Mesenchymal stem cell (in vitro differentiated cells and primary cell): ENCODE data around the gene SASH1.

Experiments
- DNase-seq: peaks from one replicate; pipeline ENCODE4 v3.0.0-alpha.2; 2013
- H2AFZ ChIP-seq: one replicate; pipeline ENCODE4 v1.6.1; 2013; ENCODE audit warnings: low read depth, mild to moderate bottlenecking, control low read depth, inconsistent platforms, low read length, moderate library complexity
- H2AK5ac ChIP-seq: 2 replicates; pipeline ENCODE4 v1.6.1; 2013; ENCODE audit warnings: low read length, moderate library complexity, mild to moderate bottlenecking, inconsistent platforms; ENCODE audit not compliant: severe bottlenecking
- H2BK120ac ChIP-seq: one replicate; pipeline ENCODE4 v1.6.1; 2013; ENCODE audit warnings: low read depth, mild to moderate bottlenecking, inconsistent platforms, low read length, moderate library complexity
- H2BK12ac ChIP-seq, 2 experiments: one replicate each; pipeline ENCODE4 v1.6.1; 2013; ENCODE audit warnings: inconsistent platforms in 2 of 2, low read length in 2 of 2, mild to moderate bottlenecking in 2 of 2, moderate library complexity in 2 of 2, control low read depth in 1 of 2
- H2BK15ac ChIP-seq: one replicate; pipeline ENCODE4 v1.6.1; 2013; ENCODE audit warnings: mild to moderate bottlenecking, low read depth, inconsistent platforms; ENCODE audit not compliant: poor library complexity, severe bottlenecking
- H2BK5ac ChIP-seq: 2 replicates; pipeline ENCODE4 v1.6.1; 2013; ENCODE audit warnings: low read depth, mild to moderate bottlenecking, low read length, control low read depth, inconsistent platforms; ENCODE audit not compliant: poor library complexity, severe bottlenecking
- H3K14ac ChIP-seq, 2 experiments: one replicate each; pipeline ENCODE4 v1.6.1; 2013; ENCODE audit warnings: inconsistent platforms in 2 of 2, low read length in 2 of 2, control low read depth in 1 of 2, mild to moderate bottlenecking in 1 of 2, moderate library complexity in 1 of 2
- H3K18ac ChIP-seq, 2 experiments: one replicate each; pipeline ENCODE4 v1.6.1; 2013; ENCODE audit warnings: inconsistent platforms in 2 of 2, low read length in 2 of 2, control low read depth in 1 of 2, low read depth in 1 of 2, mild to moderate bottlenecking in 1 of 2
- H3K23ac ChIP-seq, 2 experiments: one replicate each; pipeline ENCODE4 v1.6.1; 2013; ENCODE audit warnings: inconsistent platforms in 2 of 2, low read length in 2 of 2, mild to moderate bottlenecking in 2 of 2, moderate library complexity in 2 of 2, control low read depth in 1 of 2
- H3K27ac ChIP-seq: 2 replicates; pipeline ENCODE4 v1.5.1; 2013; ENCODE audit warnings: mild to moderate bottlenecking, moderate library complexity, low read length, control low read depth, inconsistent platforms; ENCODE audit not compliant: poor library complexity, severe bottlenecking
- H3K27me3 ChIP-seq, 2 experiments: 2 replicates each; pipeline versions ENCODE4 v1.6.1 to v1.7.0; 2013; ENCODE audit warnings: low read length in 2 of 2, mild to moderate bottlenecking in 2 of 2, moderate library complexity in 2 of 2, control low read depth in 1 of 2, inconsistent platforms in 1 of 2; ENCODE audit not compliant: control insufficient read depth in 1 of 2, insufficient read depth in 1 of 2
- H3K36me3 ChIP-seq, 2 experiments: 2 replicates each; pipeline versions ENCODE4 v1.6.1 to v1.7.0; 2013; ENCODE audit warnings: low read length in 2 of 2, control low read depth in 1 of 2, inconsistent platforms in 1 of 2, low read depth in 1 of 2, mild to moderate bottlenecking in 1 of 2; ENCODE audit not compliant: insufficient read depth in 2 of 2, control insufficient read depth in 1 of 2
- H3K4ac ChIP-seq, 2 experiments: one replicate each; pipeline ENCODE4 v1.6.1; 2013; ENCODE audit warnings: inconsistent platforms in 2 of 2, low read length in 2 of 2, mild to moderate bottlenecking in 2 of 2, moderate library complexity in 2 of 2, control low read depth in 1 of 2, low read depth in 1 of 2
- H3K4me1 ChIP-seq: 2 replicates; pipeline ENCODE4 v1.6.1; 2013; ENCODE audit warnings: low read depth, low read length, control low read depth; ENCODE audit not compliant: control insufficient read depth, insufficient read depth
- H3K4me2 ChIP-seq: 2 replicates; pipeline ENCODE4 v1.6.1; 2013; ENCODE audit warnings: low read length, mild to moderate bottlenecking, inconsistent platforms; ENCODE audit not compliant: poor library complexity, severe bottlenecking
- H3K4me3 ChIP-seq, 2 experiments: 2 replicates each; pipeline versions ENCODE4 v1.5.1 to v1.7.0; 2013; ENCODE audit warnings: low read length in 2 of 2, mild to moderate bottlenecking in 2 of 2, control low read depth in 1 of 2, low read depth in 1 of 2; ENCODE audit not compliant: insufficient read depth in 1 of 2
- H3K79me1 ChIP-seq: replicated peaks from 2 replicates; pipeline ENCODE4 v1.6.1; 2013; ENCODE audit warnings: mild to moderate bottlenecking, control low read depth, low read length, inconsistent platforms; ENCODE audit not compliant: poor library complexity, severe bottlenecking
- H3K9ac ChIP-seq: 2 replicates; pipeline ENCODE4 v1.7.0; 2013; ENCODE audit warnings: mild to moderate bottlenecking, low read length, moderate library complexity
- H3K9me3 ChIP-seq: 2 replicates; pipeline ENCODE4 v1.7.0; 2013; ENCODE audit warnings: mild to moderate bottlenecking, low read length; ENCODE audit not compliant: control insufficient read depth
- H4K8ac ChIP-seq: one replicate; pipeline ENCODE4 v1.6.1; 2013; ENCODE audit warnings: inconsistent platforms, mild to moderate bottlenecking, low read length, moderate library complexity
- H4K91ac ChIP-seq: one replicate; pipeline ENCODE4 v1.6.1; 2013; ENCODE audit warnings: mild to moderate bottlenecking, low read length, inconsistent platforms
- WGBS: methylation state at CpG from one replicate; pipeline ENCODE4 v1.1.7; 2013; ENCODE audit warnings: mixed read lengths; 5-methylcytosine and 5-hydroxymethylcytosine counted together

The SASH1 gene

GRCh38 chr6:148570456-148570855 lies 227.8 kb downstream of the SASH1 start:
- no peaks in the 10 kb centered on the region for H3K36me3 ChIP-seq

DNA sequence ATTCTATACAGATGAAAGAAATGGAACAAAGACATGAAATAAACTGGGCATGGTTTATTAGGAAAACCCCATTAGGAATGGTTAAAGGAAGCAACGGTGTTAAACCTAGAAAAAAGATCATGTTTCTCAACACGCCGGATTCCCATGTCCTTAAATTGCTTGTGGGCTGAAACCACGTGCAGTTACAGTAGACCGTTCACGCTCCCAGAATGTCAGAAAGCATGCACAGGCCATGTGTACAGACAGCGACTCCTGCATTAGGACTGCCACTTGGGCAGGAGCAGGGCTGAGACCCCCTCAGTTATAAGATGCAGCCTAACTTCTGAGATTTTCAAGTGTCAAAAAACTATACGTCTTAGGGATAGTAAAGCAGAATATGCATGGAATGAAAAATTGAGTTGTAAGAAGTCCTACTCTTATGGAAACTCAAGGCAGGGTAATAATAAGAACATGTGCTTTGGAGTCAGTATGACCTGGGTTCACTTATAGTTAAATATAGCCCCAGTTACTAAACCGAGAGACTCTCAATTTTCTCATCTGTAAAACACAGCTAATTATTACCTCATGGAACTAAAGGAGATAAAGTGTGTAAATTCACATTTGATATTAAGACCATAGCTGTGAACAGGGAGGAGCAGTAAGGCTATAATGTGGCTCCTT lies 230.2 kb downstream of the SASH1 start:
- H2AFZ ChIP-seq, result no peak overlapping the region
- no peak overlapping the region for H2BK12ac ChIP-seq
- no peak overlapping the region for H3K4me2 ChIP-seq
- no peak for DNase-seq
- no peak overlapping the region for H3K23ac ChIP-seq
- no peak overlapping the region for H3K4ac ChIP-seq
- H2BK5ac ChIP-seq, result no peak overlapping the region
- no peaks in the 10 kb centered on the region for H3K4me1 ChIP-seq
- no peak overlapping the region for H3K4me3 ChIP-seq
- H2AK5ac ChIP-seq, result no peak overlapping the region
- H3K27ac ChIP-seq, result no peak overlapping the region
- H3K36me3 ChIP-seq, result no peaks in the 10 kb centered on the region
- 95% methylated on average over 8 of the region's 9 CpGs for WGBS
- H4K8ac ChIP-seq, result no peak overlapping the region
- H2BK120ac ChIP-seq, result no peak overlapping the region
- H3K14ac ChIP-seq, result no peak overlapping the region
- H3K9me3 ChIP-seq, result no peaks in the 10 kb centered on the region
- H3K27me3 ChIP-seq, result no peaks in the 10 kb centered on the region
- H3K79me1 ChIP-seq, result no peaks in the 10 kb centered on the region
- no peak overlapping the region for H4K91ac ChIP-seq
- H2BK15ac ChIP-seq, result no peak overlapping the region
- no peak overlapping the region for H3K18ac ChIP-seq
- no peak overlapping the region for H3K9ac ChIP-seq

More at GRCh38 chr6:148570456-148570855, 227.8 kb downstream of the SASH1 start:
- Histone ChIP-seq H3K79me1 (no peaks in the 10 kb centered on the region), H2BK15ac (peak overlapping the region; percentile 80), H3K23ac (no peak overlapping the region), H2BK12ac (no peak overlapping the region), H3K4me3 (no peak overlapping the region), H4K8ac (no peak overlapping the region), H3K18ac (peak overlapping the region in 1 of 2 experiments; percentile 55), H3K4me1 (peaks cover 8% of the 10 kb centered on the region), H3K4me2 (no peak overlapping the region), H3K9me3 (no peaks in the 10 kb centered on the region), H2BK120ac (no peak overlapping the region), H3K27ac (no peak overlapping the region), H3K27me3 (no peaks in the 10 kb centered on the region), H2AFZ (no peak overlapping the region), H2BK5ac (no peak overlapping the region), H4K91ac (peak overlapping the region; percentile 25), H3K4ac (no peak overlapping the region), H2AK5ac (no peak overlapping the region), H3K14ac (no peak overlapping the region), H3K9ac (no peak overlapping the region)
- DNase-seq, result no peak
- 94% methylated on average over 7 of the region's 7 CpGs for WGBS

DNA sequence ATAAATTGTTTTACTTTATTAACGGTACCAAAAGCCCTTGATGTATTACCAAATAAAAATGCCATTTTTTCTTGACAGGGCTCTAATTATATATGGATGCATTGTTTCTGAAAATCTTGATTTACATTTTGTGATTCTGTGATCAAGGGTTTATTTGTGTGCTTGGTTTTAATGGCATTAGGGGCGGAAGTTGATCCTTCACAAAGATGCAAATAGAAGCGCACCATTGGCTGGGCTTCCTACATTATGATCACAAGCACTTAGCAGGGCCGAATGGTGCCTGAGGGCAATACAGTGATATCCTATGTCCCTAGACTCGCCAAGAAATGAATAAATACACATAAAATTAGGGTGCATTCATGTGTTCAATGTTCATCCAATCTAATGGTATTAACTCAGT lies 231.3 kb downstream of the SASH1 start:
- Histone ChIP-seq H2BK120ac (no peak overlapping the region), H3K79me1 (no peaks in the 10 kb centered on the region), H3K4ac (no peak overlapping the region), H2AFZ (no peak overlapping the region), H3K14ac (no peak overlapping the region), H2AK5ac (no peak overlapping the region), H4K8ac (no peak overlapping the region), H2BK12ac (no peak overlapping the region), H3K18ac (no peak overlapping the region), H2BK5ac (no peak overlapping the region), H3K9ac (no peak overlapping the region), H3K36me3 (no peaks in the 10 kb centered on the region), H3K4me3 (no peak overlapping the region), H3K23ac (no peak overlapping the region), H4K91ac (no peak overlapping the region), H2BK15ac (no peak overlapping the region), H3K27ac (no peak overlapping the region), H3K27me3 (no peaks in the 10 kb centered on the region), H3K9me3 (no peaks in the 10 kb centered on the region), H3K4me1 (peaks cover 4% of the 10 kb centered on the region), H3K4me2 (no peak overlapping the region)
- WGBS, result 87% methylated on average over 3 of the region's 5 CpGs
- DNase-seq, result no peak

- Histone ChIP-seq H3K4me3 (no peak overlapping the region), H3K9me3 (peaks cover under 1% of the 10 kb centered on the region), H2AFZ (no peak overlapping the region), H3K9ac (peak overlapping the region; percentile 62), H4K91ac (no peak overlapping the region), H3K4me2 (no peak overlapping the region), H3K36me3 (no peaks in the 10 kb centered on the region), H2BK15ac (no peak overlapping the region), H3K4me1 (peaks cover 4% of the 10 kb centered on the region), H3K23ac (no peak overlapping the region), H2BK120ac (no peak overlapping the region), H2BK12ac (no peak overlapping the region), H3K18ac (no peak overlapping the region), H3K4ac (no peak overlapping the region), H3K27me3 (no peaks in the 10 kb centered on the region), H4K8ac (no peak overlapping the region), H3K14ac (no peak overlapping the region), H3K79me1 (no peaks in the 10 kb centered on the region), H3K27ac (no peak overlapping the region), H2BK5ac (no peak overlapping the region), H2AK5ac (no peak overlapping the region)
- 15% methylated on average over 6 of the region's 7 CpGs for WGBS
- peak; percentile 86 for DNase-seq
Observed at GRCh38 chr6:148577687-148578488, 235.2 kb downstream of the SASH1 start.
